Mammary epithelial cell (primary cell): ENCODE measurements around the gene EIF4H.

Experiments used
- CTCF ChIP-seq, 2 donors: IDR thresholded peaks in 1 of 2; conservative IDR thresholded peaks in 1 of 2; 2 replicates each; pipeline ENCODE4 v1.5.1; 2011 to 2012; ENCODE audit warnings: inconsistent platforms in 2 of 2, low read length in 2 of 2, mild to moderate bottlenecking in 2 of 2, control low read depth in 1 of 2, low read depth in 1 of 2; ENCODE audit not compliant: insufficient read depth in 1 of 2; ENCODE audit errors: extremely low read depth in 1 of 2
- EZH2 ChIP-seq: IDR thresholded peaks from 2 replicates; pipeline ENCODE4 v1.6.1; 2012; ENCODE audit warnings: low read length, inconsistent platforms, borderline replicate concordance

- no peak for TF ChIP-seq CTCF (conservative IDR thresholded peaks at IDR 0.05 in 1 of 2, IDR thresholded peaks at IDR 0.05 in 1 of 2; ENCODE audit: extremely low read depth in 1 of 2, insufficient read depth in 1 of 2, low read depth in 1 of 2, low read length in 2 of 2)
- no peak for TF ChIP-seq EZH2
These were observed 19.8 kb downstream of the EIF4H start for GRCh38 chr7:74193913-74194312.
